ENCODE results near the gene KIFBP.

- TF ChIP-seq, protein P1, sequence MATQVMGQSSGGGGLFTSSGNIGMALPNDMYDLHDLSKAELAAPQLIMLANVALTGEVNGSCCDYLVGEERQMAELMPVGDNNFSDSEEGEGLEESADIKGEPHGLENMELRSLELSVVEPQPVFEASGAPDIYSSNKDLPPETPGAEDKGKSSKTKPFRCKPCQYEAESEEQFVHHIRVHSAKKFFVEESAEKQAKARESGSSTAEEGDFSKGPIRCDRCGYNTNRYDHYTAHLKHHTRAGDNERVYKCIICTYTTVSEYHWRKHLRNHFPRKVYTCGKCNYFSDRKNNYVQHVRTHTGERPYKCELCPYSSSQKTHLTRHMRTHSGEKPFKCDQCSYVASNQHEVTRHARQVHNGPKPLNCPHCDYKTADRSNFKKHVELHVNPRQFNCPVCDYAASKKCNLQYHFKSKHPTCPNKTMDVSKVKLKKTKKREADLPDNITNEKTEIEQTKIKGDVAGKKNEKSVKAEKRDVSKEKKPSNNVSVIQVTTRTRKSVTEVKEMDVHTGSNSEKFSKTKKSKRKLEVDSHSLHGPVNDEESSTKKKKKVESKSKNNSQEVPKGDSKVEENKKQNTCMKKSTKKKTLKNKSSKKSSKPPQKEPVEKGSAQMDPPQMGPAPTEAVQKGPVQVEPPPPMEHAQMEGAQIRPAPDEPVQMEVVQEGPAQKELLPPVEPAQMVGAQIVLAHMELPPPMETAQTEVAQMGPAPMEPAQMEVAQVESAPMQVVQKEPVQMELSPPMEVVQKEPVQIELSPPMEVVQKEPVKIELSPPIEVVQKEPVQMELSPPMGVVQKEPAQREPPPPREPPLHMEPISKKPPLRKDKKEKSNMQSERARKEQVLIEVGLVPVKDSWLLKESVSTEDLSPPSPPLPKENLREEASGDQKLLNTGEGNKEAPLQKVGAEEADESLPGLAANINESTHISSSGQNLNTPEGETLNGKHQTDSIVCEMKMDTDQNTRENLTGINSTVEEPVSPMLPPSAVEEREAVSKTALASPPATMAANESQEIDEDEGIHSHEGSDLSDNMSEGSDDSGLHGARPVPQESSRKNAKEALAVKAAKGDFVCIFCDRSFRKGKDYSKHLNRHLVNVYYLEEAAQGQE (IDR thresholded peaks at IDR 0.05; ENCODE audit: low read depth): no peak
- no peak for TF ChIP-seq CREB1 (IDR thresholded peaks at IDR 0.05; ENCODE audit: low read depth)
- TF ChIP-seq TAF1 (IDR thresholded peaks at IDR 0.05; ENCODE audit: low read depth): no peak
- no peak for TF ChIP-seq TEAD4 (IDR thresholded peaks at IDR 0.05)
Measured at GRCh38 chr10:69065406-69066361, 77.1 kb downstream of the KIFBP start.
